BLaER1 (cell line): ENCODE data around the gene JAM2.

Experiments
- H3K27ac ChIP-seq: shearing (Covaris generic); formaldehyde crosslinking; 2 replicates; pipeline ENCODE4 v1.8.1; 2022
- H3K27me3 ChIP-seq: shearing (Covaris generic); formaldehyde crosslinking; 2 replicates; pipeline ENCODE4 v1.8.1; 2022
- H3K36me3 ChIP-seq: shearing (Covaris generic); formaldehyde crosslinking; 2 replicates; pipeline ENCODE4 v1.8.1; 2022
- H3K4me1 ChIP-seq: shearing (Covaris generic); formaldehyde crosslinking; 2 replicates; pipeline ENCODE4 v1.8.1; 2022
- H3K4me2 ChIP-seq: shearing (Covaris generic); formaldehyde crosslinking; 2 replicates; pipeline ENCODE4 v1.8.1; 2022
- H3K4me3 ChIP-seq: shearing (Covaris generic); formaldehyde crosslinking; 2 replicates; pipeline ENCODE4 v1.8.1; 2022
- H3K9ac ChIP-seq: shearing (Covaris generic); formaldehyde crosslinking; 2 replicates; pipeline ENCODE4 v1.8.1; 2022
- H3K9me3 ChIP-seq: shearing (Covaris generic); formaldehyde crosslinking; 2 replicates; pipeline ENCODE4 v1.8.1; 2022
- H4K20me1 ChIP-seq: shearing (Covaris generic); formaldehyde crosslinking; 2 replicates; pipeline ENCODE4 v1.8.1; 2022
- Cebpa-rat ChIP-seq: shearing (Covaris generic); IDR thresholded peaks from 2 replicates; pipeline ENCODE4 v1.8.1; 2022

Gene JAM2

DNA sequence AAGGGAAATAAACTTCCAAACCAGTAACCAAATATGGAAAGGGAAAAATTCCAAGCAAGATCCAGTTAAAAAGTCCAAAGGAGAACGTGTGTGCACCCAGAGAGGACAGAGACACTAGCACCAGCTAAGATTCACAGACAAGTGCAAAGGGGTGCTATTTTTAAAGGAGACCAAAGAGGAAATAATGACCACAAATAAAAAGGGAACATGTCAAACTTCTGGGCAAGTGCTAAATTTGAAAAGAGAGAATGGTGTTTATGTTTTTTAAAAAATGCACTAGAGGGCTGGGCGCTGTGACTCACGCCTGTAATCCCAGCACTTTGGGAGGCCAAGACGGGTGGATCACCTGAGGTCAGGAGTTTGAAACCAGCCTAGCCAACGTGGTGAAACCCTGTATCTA is 8.6 kb downstream of the JAM2 start:
- no peak for TF ChIP-seq Cebpa-rat
- no peaks in the 10 kb centered on the region for H4K20me1 ChIP-seq
- peak overlapping the region; percentile 29 for H3K27ac ChIP-seq
- peak overlapping the region; percentile 37; the same call in 1 of the 2 replicates for H3K4me3 ChIP-seq
- peaks cover 47% of the 10 kb centered on the region for H3K4me1 ChIP-seq
- H3K36me3 ChIP-seq, result no peaks in the 10 kb centered on the region; the same call in 1 of the 2 replicates
- H3K9ac ChIP-seq, result no peak overlapping the region
- no peaks in the 10 kb centered on the region for H3K27me3 ChIP-seq
- peaks cover 12% of the 10 kb centered on the region; the same call in 1 of the 2 replicates for H3K9me3 ChIP-seq
- peak overlapping the region; percentile 79 for H3K4me2 ChIP-seq

DNA sequence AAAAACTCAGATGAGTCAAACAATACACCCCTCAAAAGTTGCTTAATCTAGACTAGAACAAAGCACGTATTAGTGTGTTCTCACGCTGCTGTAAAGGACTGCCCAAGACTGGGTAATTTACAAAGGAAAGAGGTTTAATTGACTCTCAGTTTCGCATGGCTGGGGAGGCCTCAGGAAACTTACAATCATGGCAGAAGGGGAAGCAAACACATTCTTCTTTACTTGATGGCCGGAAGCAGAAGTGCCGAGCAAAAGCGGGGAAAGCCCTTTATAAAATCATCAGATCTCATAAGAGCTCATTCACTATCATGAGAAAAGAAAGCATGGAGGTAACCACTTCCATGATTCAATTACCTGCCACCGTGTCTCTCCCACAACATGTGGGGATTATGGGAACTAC is 10.1 kb downstream of the JAM2 start:
- no peak for TF ChIP-seq Cebpa-rat

GRCh38 chr21:25656412-25656811 is 17.4 kb downstream of the JAM2 start:
- Histone ChIP-seq H3K9ac (no peak overlapping the region), H3K4me2 (no peak overlapping the region), H3K9me3 (peaks cover 7% of the 10 kb centered on the region; the same call in 1 of the 2 replicates), H3K4me3 (no peak overlapping the region), H3K27me3 (no peaks in the 10 kb centered on the region), H3K4me1 (no peaks in the 10 kb centered on the region), H4K20me1 (no peaks in the 10 kb centered on the region), H3K27ac (no peak overlapping the region), H3K36me3 (no peaks in the 10 kb centered on the region)
- TF ChIP-seq Cebpa-rat, result no peak

More for the DNA sequence above, 10.1 kb downstream of the JAM2 start:
- H3K4me2 ChIP-seq, result peak overlapping the region; percentile 79
- H3K27me3 ChIP-seq, result no peaks in the 10 kb centered on the region
- H3K9me3 ChIP-seq, result peaks cover 12% of the 10 kb centered on the region
- H3K4me1 ChIP-seq, result peaks cover 47% of the 10 kb centered on the region
- no peak overlapping the region for H3K4me3 ChIP-seq
- no peak overlapping the region for H3K9ac ChIP-seq
- H3K27ac ChIP-seq, result peak overlapping the region; percentile 31; the same call in 1 of the 2 replicates
- H3K36me3 ChIP-seq, result no peaks in the 10 kb centered on the region; the same call in 1 of the 2 replicates
- no peaks in the 10 kb centered on the region for H4K20me1 ChIP-seq

DNA sequence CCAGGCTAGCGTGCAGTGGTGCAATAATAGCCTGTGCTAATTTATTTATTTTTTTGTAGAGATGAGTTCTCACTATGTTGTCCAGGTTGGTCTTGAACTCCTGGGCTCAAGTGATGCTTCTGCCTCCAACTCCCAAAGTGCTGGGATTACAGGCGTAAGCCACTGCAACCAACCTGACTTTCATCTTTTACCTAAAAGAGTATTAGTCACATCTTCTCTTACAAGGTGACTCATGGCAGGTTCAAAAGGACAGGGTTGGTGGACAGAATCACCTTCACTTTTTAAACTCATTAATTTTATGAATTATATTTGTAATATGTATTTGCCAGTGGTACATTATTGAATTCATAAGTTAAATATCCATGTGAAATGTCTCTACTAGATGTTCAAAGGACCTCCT is 18.1 kb downstream of the JAM2 start:
- TF ChIP-seq Cebpa-rat, result no peak
- Histone ChIP-seq H3K4me3 (no peak overlapping the region), H3K9ac (no peak overlapping the region), H3K4me2 (no peak overlapping the region), H3K27me3 (no peaks in the 10 kb centered on the region), H3K36me3 (no peaks in the 10 kb centered on the region), H3K27ac (no peak overlapping the region), H3K9me3 (peaks cover 7% of the 10 kb centered on the region; the same call in 1 of the 2 replicates), H4K20me1 (no peaks in the 10 kb centered on the region), H3K4me1 (no peaks in the 10 kb centered on the region)

DNA sequence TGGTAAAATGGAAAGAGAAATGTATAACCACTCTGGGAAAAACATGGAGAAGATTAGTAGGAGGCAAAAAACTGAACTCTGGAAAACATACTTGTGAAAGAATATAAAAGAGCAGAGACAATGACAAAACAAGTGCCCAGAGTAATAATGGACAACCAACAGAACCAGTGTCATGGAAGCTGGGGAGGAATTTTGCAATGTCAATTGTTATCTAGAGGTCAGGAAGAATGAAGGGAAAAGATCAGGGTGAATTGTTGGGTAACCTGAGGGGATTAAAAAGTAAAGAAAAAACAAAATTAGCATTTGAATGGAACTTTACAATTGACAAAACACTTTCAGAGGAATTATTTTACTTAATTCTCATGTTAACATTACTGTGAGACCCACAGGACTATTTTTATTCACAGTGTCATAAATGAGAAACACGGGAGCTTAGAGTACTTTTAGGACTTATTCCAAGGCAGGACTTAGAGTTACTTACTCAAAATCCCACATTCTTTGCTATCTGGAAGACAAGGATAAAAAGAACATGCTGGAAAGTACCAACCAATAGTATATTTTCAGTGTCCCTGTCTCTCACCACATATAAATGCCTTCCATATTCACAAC is 19.5 kb downstream of the JAM2 start:
- Histone ChIP-seq H3K4me2 (no peak overlapping the region), H3K27me3 (no peaks in the 10 kb centered on the region), H3K9ac (no peak overlapping the region), H3K4me1 (no peaks in the 10 kb centered on the region), H3K9me3 (peaks cover 7% of the 10 kb centered on the region; the same call in 1 of the 2 replicates), H3K27ac (no peak overlapping the region), H3K4me3 (no peak overlapping the region), H4K20me1 (no peaks in the 10 kb centered on the region), H3K36me3 (no peaks in the 10 kb centered on the region)
- no peak for TF ChIP-seq Cebpa-rat

- no peak for TF ChIP-seq Cebpa-rat
- Histone ChIP-seq H3K9me3 (0 out of 2 replicates have a peak, but pooled peaks cover 7% of the 10 kb centered on the region), H3K9ac (no peak overlapping the region), H3K36me3 (no peaks in the 10 kb centered on the region), H3K4me3 (no peak overlapping the region), H3K4me1 (no peaks in the 10 kb centered on the region), H3K4me2 (no peak overlapping the region), H3K27me3 (no peaks in the 10 kb centered on the region), H4K20me1 (no peaks in the 10 kb centered on the region), H3K27ac (no peak overlapping the region)
Observed at GRCh38 chr21:25660233-25660632, 21.2 kb downstream of the JAM2 start.

GRCh38 chr21:25664491-25664931 is 25.5 kb downstream of the JAM2 start:
- Histone ChIP-seq H3K27ac (no peak overlapping the region), H3K4me3 (no peak overlapping the region), H3K27me3 (no peaks in the 10 kb centered on the region), H3K9me3 (no peaks in the 10 kb centered on the region), H3K4me2 (no peak overlapping the region), H3K36me3 (no peaks in the 10 kb centered on the region), H3K9ac (no peak overlapping the region), H3K4me1 (no peaks in the 10 kb centered on the region), H4K20me1 (no peaks in the 10 kb centered on the region)
- TF ChIP-seq Cebpa-rat, result no peak

DNA sequence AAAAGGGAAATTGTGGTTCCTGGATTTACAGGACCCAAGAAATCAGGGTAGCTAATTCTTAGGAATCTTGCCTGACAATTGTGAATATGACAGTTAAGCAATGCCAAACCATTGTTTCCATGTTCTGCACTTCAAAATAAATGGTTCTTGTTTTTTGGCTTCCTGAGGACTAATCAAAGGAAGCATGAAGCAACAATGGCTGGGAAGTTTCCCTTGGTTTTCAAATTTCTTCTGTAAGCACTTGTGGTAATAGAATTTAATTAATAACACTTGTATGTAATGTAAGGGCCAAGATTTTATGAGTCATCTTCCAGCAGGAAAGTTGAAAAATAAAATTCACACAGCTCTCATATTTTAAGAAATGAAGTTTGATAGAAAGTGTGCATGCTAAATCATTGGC is 31.7 kb downstream of the JAM2 start:
- Histone ChIP-seq H3K36me3 (no peaks in the 10 kb centered on the region), H3K27ac (no peak overlapping the region), H3K4me2 (no peak overlapping the region), H3K27me3 (no peaks in the 10 kb centered on the region), H4K20me1 (no peaks in the 10 kb centered on the region), H3K4me3 (no peak overlapping the region), H3K9ac (no peak overlapping the region), H3K9me3 (peaks cover 12% of the 10 kb centered on the region), H3K4me1 (no peaks in the 10 kb centered on the region)
- TF ChIP-seq Cebpa-rat, result no peak

DNA sequence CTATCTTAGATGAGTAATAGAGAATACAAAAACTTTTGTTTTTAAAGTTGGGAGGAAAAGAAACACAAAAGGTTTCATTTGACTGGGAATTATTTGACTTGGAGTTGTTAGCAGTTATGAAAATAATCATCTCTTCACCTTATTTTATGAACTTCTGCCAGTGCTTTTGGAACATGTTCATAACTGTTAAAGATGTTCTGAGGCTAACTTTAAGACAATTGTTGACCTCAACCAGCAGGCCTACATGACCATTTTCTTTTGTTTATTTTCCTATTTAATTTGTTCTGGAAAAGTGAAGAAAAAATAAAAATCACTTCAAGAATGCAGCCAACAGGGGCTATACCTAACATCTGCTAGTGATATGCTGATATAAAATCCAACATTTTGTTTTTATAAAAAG is 37.4 kb downstream of the JAM2 start:
- no peaks in the 10 kb centered on the region for H3K27me3 ChIP-seq
- H3K4me3 ChIP-seq, result no peak overlapping the region
- no peaks in the 10 kb centered on the region for H4K20me1 ChIP-seq
- H3K4me2 ChIP-seq, result no peak overlapping the region
- H3K9ac ChIP-seq, result no peak overlapping the region
- no peak overlapping the region for H3K27ac ChIP-seq
- H3K36me3 ChIP-seq, result no peaks in the 10 kb centered on the region
- H3K9me3 ChIP-seq, result peaks cover 12% of the 10 kb centered on the region
- TF ChIP-seq Cebpa-rat, result no peak
- H3K4me1 ChIP-seq, result no peaks in the 10 kb centered on the region

DNA sequence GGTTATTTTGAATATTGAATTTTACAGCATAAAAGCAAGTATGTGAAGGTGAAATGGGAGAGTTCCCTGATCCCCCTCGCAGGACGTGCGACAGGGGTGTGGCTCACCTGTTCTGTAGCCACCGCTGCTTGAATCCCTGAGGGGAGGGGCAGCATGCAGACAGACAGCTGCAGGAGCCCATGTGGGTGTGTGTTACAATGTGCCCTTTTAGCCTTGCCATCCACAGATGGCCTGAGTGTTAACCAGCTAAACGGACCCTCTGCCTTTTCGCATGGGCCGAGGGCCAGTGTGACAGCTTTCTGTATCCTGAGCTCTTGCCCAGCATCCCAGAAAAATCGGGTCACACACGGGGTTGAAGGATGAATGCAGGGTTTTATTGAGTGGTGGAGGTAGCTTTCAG is 43.3 kb downstream of the JAM2 start:
- Histone ChIP-seq H3K36me3 (peaks cover 4% of the 10 kb centered on the region; the same call in 1 of the 2 replicates), H3K27me3 (no peaks in the 10 kb centered on the region), H3K9me3 (no peaks in the 10 kb centered on the region), H3K4me1 (no peaks in the 10 kb centered on the region), H3K27ac (no peak overlapping the region), H3K4me3 (no peak overlapping the region), H3K9ac (no peak overlapping the region), H4K20me1 (no peaks in the 10 kb centered on the region), H3K4me2 (no peak overlapping the region)
- TF ChIP-seq Cebpa-rat, result no peak
